SK-N-MC (cell line): ENCODE data around the gene PC.
"Not testable (repeated sequence)": the region's sequence is repeated elsewhere in the genome, so short reads cannot be mapped to it uniquely, and the experiment has no call there.

Experiments
- DNase-seq: peaks from one replicate; pipeline ENCODE4 v3.0.0-alpha.2; 2011; ENCODE audit warnings: low read depth, low spot score
- H3K27ac ChIP-seq: fragments of 200-600 bp; sonication (generic); 2 replicates; pipeline ENCODE4 v1.5.1; 2016; ENCODE audit warnings: mixed run types
- H3K36me3 ChIP-seq: fragments of 200-600 bp; sonication (generic); 2 replicates; pipeline ENCODE4 v1.6.1; 2017; ENCODE audit warnings: antibody characterized with exemption, low read length, mixed read lengths; ENCODE audit not compliant: insufficient read depth
- H3K4me3 ChIP-seq: fragments of 200-600 bp; sonication (generic); 2 replicates; pipeline ENCODE4 v1.5.1; 2016
- H3K9ac ChIP-seq: fragments of 200-600 bp; sonication (generic); 2 replicates; pipeline ENCODE4 v1.8.0; 2017; ENCODE audit warnings: mixed run types, mixed read lengths; ENCODE audit not compliant: insufficient read length
- H3K9me3 ChIP-seq: fragments of 200-600 bp; sonication (generic); 2 replicates; pipeline ENCODE4 v1.6.1; 2017; ENCODE audit warnings: low read depth, mild to moderate bottlenecking, antibody characterized with exemption, low read length, moderate library complexity, mixed read lengths
- EZH2 ChIP-seq: fragments of 200-600 bp; sonication (generic); IDR thresholded peaks from one replicate; pipeline ENCODE4 v1.6.1; 2017; ENCODE audit warnings: antibody characterized with exemption
- FOXP2 ChIP-seq: optimal IDR thresholded peaks from 2 replicates; pipeline ENCODE3; 2011; ENCODE audit warnings: mild to moderate bottlenecking, moderate library complexity; ENCODE audit not compliant: insufficient read depth; ENCODE audit errors: extremely low read length, control extremely low read depth
- POLR2AphosphoS5 ChIP-seq: IDR thresholded peaks from 2 replicates; pipeline ENCODE4 v1.6.1; 2012; ENCODE audit warnings: mild to moderate bottlenecking, low read depth, low read length, borderline replicate concordance

Gene PC

GRCh38 chr11:66820901-66821300 lies 137.3 kb downstream of the PC start:
- TF ChIP-seq FOXP2, result no peak
- no peak for TF ChIP-seq POLR2AphosphoS5
- no peak for TF ChIP-seq EZH2
- Histone ChIP-seq H3K9ac (no peak overlapping the region), H3K36me3 (no peaks in the 10 kb centered on the region), H3K27ac (no peak overlapping the region), H3K4me3 (no peak overlapping the region), H3K9me3 (no peaks in the 10 kb centered on the region)
- DNase-seq, result no peak

- Histone ChIP-seq H3K27ac (no peak overlapping the region), H3K4me3 (no peak overlapping the region), H3K36me3 (no peaks in the 10 kb centered on the region), H3K9me3 (no peaks in the 10 kb centered on the region), H3K9ac (no peak overlapping the region)
- TF ChIP-seq FOXP2 (no peak), POLR2AphosphoS5 (no peak), EZH2 (no peak)
- DNase-seq, result no peak
Measured at GRCh38 chr11:66820381-66820780, 137.8 kb downstream of the PC start.

GRCh38 chr11:66818231-66818955 lies 139.8 kb downstream of the PC start:
- H3K9ac ChIP-seq, result no peak overlapping the region

GRCh38 chr11:66815646-66816045 lies 142.5 kb downstream of the PC start:
- Histone ChIP-seq H3K9ac (no peak overlapping the region), H3K9me3 (no peaks in the 10 kb centered on the region), H3K4me3 (no peak overlapping the region), H3K27ac (no peak overlapping the region), H3K36me3 (no peaks in the 10 kb centered on the region)
- DNase-seq, result no peak
- TF ChIP-seq FOXP2, result no peak
- TF ChIP-seq EZH2, result no peak
- no peak for TF ChIP-seq POLR2AphosphoS5

More at GRCh38 chr11:66818231-66818955, 139.8 kb downstream of the PC start:
- no peak overlapping the region for H3K27ac ChIP-seq
- DNase-seq, result no peak
- TF ChIP-seq EZH2 (no peak), FOXP2 (no peak), POLR2AphosphoS5 (no peak)
- H3K36me3 ChIP-seq, result no peaks in the 10 kb centered on the region
- H3K9me3 ChIP-seq, result no peaks in the 10 kb centered on the region
- no peak overlapping the region for H3K4me3 ChIP-seq

GRCh38 chr11:66814678-66815077 lies 143.5 kb downstream of the PC start:
- no peak overlapping the region for H3K27ac ChIP-seq
- no peak for DNase-seq
- TF ChIP-seq EZH2, result no peak
- TF ChIP-seq FOXP2, result no peak
- no peak for TF ChIP-seq POLR2AphosphoS5

GRCh38 chr11:66810576-66811185 lies 147.5 kb downstream of the PC start:
- no peak for TF ChIP-seq POLR2AphosphoS5
- no peak for TF ChIP-seq EZH2
- TF ChIP-seq FOXP2, result no peak
- Histone ChIP-seq H3K27ac (no peak overlapping the region), H3K4me3 (no peak overlapping the region), H3K36me3 (no peaks in the 10 kb centered on the region), H3K9me3 (no peaks in the 10 kb centered on the region), H3K9ac (no peak overlapping the region)
- DNase-seq, result no peak

More at GRCh38 chr11:66814678-66815077, 143.5 kb downstream of the PC start:
- Histone ChIP-seq H3K36me3 (no peaks in the 10 kb centered on the region), H3K4me3 (no peak overlapping the region), H3K9ac (no peak overlapping the region), H3K9me3 (no peaks in the 10 kb centered on the region)

GRCh38 chr11:66809592-66809991 lies 148.6 kb downstream of the PC start:
- Histone ChIP-seq H3K9me3 (no peaks in the 10 kb centered on the region), H3K4me3 (no peak overlapping the region), H3K36me3 (no peaks in the 10 kb centered on the region), H3K27ac (no peak overlapping the region), H3K9ac (no peak overlapping the region)
- no peak for DNase-seq
- TF ChIP-seq POLR2AphosphoS5 (no peak), EZH2 (no peak), FOXP2 (no peak)

GRCh38 chr11:66800720-66801428 lies 157.3 kb downstream of the PC start:
- H3K4me3 ChIP-seq, result no peak overlapping the region
- H3K27ac ChIP-seq, result no peak overlapping the region
- H3K36me3 ChIP-seq, result peaks cover 3% of the 10 kb centered on the region; the same call in 1 of the 2 replicates
- DNase-seq, result no peak
- no peaks in the 10 kb centered on the region for H3K9me3 ChIP-seq
- no peak for TF ChIP-seq POLR2AphosphoS5
- TF ChIP-seq FOXP2, result no peak
- no peak for TF ChIP-seq EZH2
- no peak overlapping the region for H3K9ac ChIP-seq

- not testable (repeated sequence) for H3K4me3 ChIP-seq, H3K9me3 ChIP-seq, H3K36me3 ChIP-seq, H3K9ac ChIP-seq, H3K27ac ChIP-seq, DNase-seq
Measured at GRCh38 chr11:66799815-66800214, 158.4 kb downstream of the PC start.
